ENCODE data around the gene NOP53. TPM values are rescaled to one million over a fixed set of nuclear protein-coding genes. Genes with fewer than 3 reads are reported as not detected.
A peak's percentile ranks its signal among the peaks of the same experiment; 100 is the strongest.
"Not testable (repeated sequence)": the region's sequence is repeated elsewhere in the genome, so short reads cannot be mapped to it uniquely, and the experiment has no call there.

NOP53 gene
- total RNA-seq, 4 donors from 2014 or later = 329 to 412 (median 356) TPM

DNA sequence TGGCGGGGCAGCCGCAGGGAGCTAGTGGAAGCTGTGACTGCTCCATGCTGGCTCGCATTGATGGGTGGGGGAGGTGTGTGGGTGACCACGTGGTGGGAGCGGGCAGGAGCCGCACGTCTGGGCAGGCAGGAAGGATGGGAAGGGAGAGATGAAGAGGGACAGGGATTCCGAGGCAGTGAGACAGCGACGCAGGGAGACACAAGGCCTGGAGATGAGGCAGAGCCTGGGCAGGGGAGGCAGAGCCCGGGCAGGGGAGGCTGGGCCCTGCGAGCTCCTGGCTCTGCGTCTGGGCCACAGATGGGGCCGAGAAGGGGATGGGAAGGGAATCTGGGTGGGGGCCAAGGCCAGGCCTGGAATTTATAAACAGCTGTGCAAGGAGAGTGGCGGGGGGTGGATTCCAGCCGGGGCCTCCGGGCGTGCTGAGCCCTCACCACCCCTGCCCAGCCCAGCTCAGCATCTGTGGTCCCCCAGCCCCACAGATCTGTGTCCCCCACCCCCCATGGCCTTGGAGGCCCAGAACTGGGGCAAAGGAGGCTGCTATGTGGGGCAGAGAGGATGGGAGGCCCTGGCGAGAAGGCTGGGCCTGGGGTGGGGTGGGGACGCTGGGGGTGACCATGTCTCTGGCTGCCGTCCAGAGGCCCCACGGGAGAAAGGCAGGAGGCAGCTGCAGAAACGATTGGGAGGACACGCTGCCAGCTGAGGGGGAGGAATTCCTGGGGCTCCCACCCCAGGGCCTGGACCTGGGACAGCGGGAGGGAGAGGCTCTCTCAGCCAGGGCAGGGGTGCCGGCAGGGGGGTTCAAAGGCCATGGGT is 26.1 kb upstream of the NOP53 start:
- Histone ChIP-seq H3K4me1 (peaks cover 80% of the 10 kb centered on the region), H3K9me3 (no peaks in the 10 kb centered on the region), H3K27ac (peak overlapping the region; percentile 85), H3K27me3 (no peaks in the 10 kb centered on the region), H3K4me3 (peak overlapping the region; percentile 23), H3K36me3 (peaks cover 15% of the 10 kb centered on the region)
- WGBS = 25% methylated on average over 20 of the region's 26 CpGs
- TF ChIP-seq CTCF (IDR thresholded peaks at IDR 0.05) = no peak
- peak in 2 of 3 donors; percentile 81 to 88 for TF ChIP-seq POLR2AphosphoS5 (IDR thresholded peaks at IDR 0.05)
- TF ChIP-seq POLR2A (IDR thresholded peaks at IDR 0.05) = no peak
- peak; percentile 93 to 95 for DNase-seq (ENCODE audit: low spot score in 2 of 2)

DNA sequence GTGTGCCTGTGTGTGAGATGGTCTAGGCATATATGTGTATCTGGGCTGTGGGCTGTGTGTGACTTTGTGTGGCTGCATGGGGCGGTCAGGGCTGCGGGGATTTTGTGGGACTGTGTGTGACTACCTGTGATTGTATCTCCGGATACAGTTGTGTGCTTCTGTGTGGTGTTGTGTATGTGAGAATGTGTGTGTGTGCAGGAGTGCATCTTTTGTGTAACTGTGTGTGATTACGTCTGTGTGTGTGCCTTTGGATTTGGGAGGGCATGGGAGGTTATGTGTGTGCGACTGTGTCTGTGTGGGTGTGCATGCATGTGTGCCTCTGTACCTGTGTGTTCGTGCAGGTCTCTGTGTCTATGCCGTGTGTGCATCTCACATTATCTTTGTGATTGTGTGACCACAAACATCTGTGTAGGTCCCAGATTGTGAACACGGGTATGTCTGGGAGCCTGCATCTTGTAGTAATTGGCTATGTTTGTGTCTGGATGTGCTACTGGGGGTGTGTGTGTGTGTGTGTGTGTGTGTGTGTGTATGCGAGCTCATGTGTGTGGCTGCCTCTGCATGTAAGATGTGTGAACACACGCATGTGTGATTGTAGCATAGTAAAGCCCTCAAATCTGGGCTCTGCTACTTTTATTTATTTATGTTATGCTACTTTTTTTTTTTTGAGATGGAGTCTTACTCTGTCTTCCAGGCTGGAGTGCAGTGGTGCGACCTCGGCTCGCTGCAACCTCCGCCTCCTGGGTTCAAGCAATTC is 24.5 kb upstream of the NOP53 start:
- Histone ChIP-seq H3K27me3 (no peaks in the 10 kb centered on the region), H3K36me3 (peaks cover 18% of the 10 kb centered on the region), H3K4me3 (no peak overlapping the region), H3K9me3 (no peaks in the 10 kb centered on the region), H3K4me1 (peaks cover 74% of the 10 kb centered on the region), H3K27ac (peak overlapping the region; percentile 85)
- WGBS = 77% methylated on average over 14 of the region's 14 CpGs
- TF ChIP-seq CTCF (IDR thresholded peaks at IDR 0.05) (no peak), POLR2A (IDR thresholded peaks at IDR 0.05) (no peak), EP300 (IDR thresholded peaks at IDR 0.05) (no peak), POLR2AphosphoS5 (IDR thresholded peaks at IDR 0.05) (no peak)
- DNase-seq (ENCODE audit: low spot score in 2 of 2) = no peak

DNA sequence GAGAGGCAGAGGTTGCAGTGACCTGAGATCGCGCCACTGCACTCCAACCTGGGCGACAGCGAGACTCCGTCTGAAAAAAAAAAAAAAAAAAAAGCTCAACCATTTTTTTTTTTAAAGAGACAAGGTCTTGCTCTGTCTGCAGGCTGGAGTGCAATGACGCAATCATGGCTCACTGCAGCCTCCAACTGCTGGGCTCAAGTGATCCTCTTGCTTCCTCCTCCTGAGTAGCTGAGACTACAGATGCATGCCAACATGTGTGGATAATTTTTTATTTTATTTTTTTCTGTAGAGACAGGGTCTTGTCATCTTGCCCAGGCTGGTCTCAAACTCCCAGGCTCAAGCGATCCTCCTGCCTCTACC is 21.8 kb upstream of the NOP53 start:
- H3K9me3 ChIP-seq = no peaks in the 10 kb centered on the region
- TF ChIP-seq EP300 (IDR thresholded peaks at IDR 0.05) (no peak), CTCF (IDR thresholded peaks at IDR 0.05) (no peak), POLR2AphosphoS5 (IDR thresholded peaks at IDR 0.05) (no peak), POLR2A (IDR thresholded peaks at IDR 0.05) (no peak)
- peak overlapping the region; percentile 30 for H3K4me3 ChIP-seq
- 12% methylated on average over 7 of the region's 7 CpGs for WGBS
- H3K4me1 ChIP-seq = peaks cover 65% of the 10 kb centered on the region
- peaks cover 7% of the 10 kb centered on the region for H3K36me3 ChIP-seq
- peak overlapping the region; percentile 6 for H3K27ac ChIP-seq
- no peak for DNase-seq (ENCODE audit: low spot score in 2 of 2)
- H3K27me3 ChIP-seq = no peaks in the 10 kb centered on the region

- Histone ChIP-seq H3K36me3 (peaks cover 7% of the 10 kb centered on the region), H3K27ac (peak overlapping the region; percentile 55), H3K4me3 (no peak overlapping the region), H3K9me3 (no peaks in the 10 kb centered on the region), H3K4me1 (peaks cover 64% of the 10 kb centered on the region), H3K27me3 (no peaks in the 10 kb centered on the region)
- WGBS = 63% methylated on average over 42 of the region's 48 CpGs
- no peak for DNase-seq (ENCODE audit: low spot score in 2 of 2)
- TF ChIP-seq POLR2A (IDR thresholded peaks at IDR 0.05) (no peak), POLR2AphosphoS5 (IDR thresholded peaks at IDR 0.05) (peak in 1 of 3 donors; percentile 63)
Observed at GRCh38 chr19:47725759-47726401, 19.5 kb upstream of the NOP53 start.

DNA sequence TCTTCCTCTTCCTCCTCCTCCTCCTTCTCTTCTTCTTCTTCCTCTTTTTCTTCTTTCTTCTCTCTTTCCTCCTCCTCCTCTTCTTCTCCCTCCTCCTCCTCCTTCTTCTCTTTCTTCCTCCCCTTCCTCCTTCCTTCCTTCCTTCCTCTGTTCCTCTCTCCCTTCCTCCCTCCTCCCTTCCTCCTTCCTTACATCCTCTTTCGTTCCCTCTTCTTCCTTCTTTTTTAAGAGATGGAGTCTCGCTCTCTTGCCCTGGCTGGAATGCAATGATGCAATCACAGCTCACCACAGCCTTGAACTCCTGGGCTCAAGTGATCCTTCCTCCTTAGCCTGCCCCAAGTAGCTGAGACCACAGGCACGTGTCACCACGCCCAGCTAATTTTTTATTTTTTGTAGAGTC is 18.9 kb upstream of the NOP53 start:
- 57% methylated on average over 4 of the region's 4 CpGs for WGBS
- H3K4me3 ChIP-seq = no peak overlapping the region
- no peaks in the 10 kb centered on the region for H3K27me3 ChIP-seq
- H3K9me3 ChIP-seq = no peaks in the 10 kb centered on the region
- H3K4me1 ChIP-seq = peaks cover 58% of the 10 kb centered on the region
- peaks cover 10% of the 10 kb centered on the region for H3K36me3 ChIP-seq
- no peak for TF ChIP-seq CTCF (IDR thresholded peaks at IDR 0.05)
- no peak for TF ChIP-seq POLR2A (IDR thresholded peaks at IDR 0.05)
- no peak for TF ChIP-seq POLR2AphosphoS5 (IDR thresholded peaks at IDR 0.05)
- no peak for TF ChIP-seq EP300 (IDR thresholded peaks at IDR 0.05)
- no peak for DNase-seq (ENCODE audit: low spot score in 2 of 2)
- peak overlapping the region; percentile 55 for H3K27ac ChIP-seq

DNA sequence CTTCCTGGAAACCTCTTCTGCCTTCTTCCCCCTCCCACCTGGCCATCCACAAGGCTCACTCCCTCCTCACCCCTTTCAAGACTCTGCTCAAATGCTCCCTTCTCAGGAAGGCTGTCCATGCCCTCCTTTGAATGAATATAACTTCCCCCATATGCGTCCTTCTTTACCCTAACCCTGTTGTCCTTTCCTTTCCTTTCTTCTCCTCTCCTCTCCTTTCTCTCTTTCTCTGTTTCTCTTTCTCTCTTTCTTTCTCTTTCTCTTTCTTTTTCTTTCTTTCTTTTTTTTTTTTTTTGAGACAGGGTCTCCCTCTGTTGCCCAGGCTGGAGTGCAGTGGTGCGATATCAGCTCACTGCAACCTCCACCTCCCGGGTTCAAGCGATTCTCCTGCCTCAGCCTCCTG is 17.1 kb upstream of the NOP53 start:
- 94% methylated on average over 4 of the region's 4 CpGs for WGBS
- not testable (repeated sequence) for H3K27me3 ChIP-seq; DNase-seq (ENCODE audit: low spot score in 2 of 2); H3K9me3 ChIP-seq; H3K4me3 ChIP-seq; H3K27ac ChIP-seq
- Histone ChIP-seq H3K4me1 (peaks cover 51% of the 10 kb centered on the region), H3K36me3 (peaks cover 14% of the 10 kb centered on the region)
